ENCODE measurements around the gene DNM1.
A peak's percentile ranks its signal among the peaks of the same experiment; 100 is the strongest.
"Not testable (repeated sequence)": the region's sequence is repeated elsewhere in the genome, so short reads cannot be mapped to it uniquely, and the experiment has no call there.

The DNM1 gene

DNA sequence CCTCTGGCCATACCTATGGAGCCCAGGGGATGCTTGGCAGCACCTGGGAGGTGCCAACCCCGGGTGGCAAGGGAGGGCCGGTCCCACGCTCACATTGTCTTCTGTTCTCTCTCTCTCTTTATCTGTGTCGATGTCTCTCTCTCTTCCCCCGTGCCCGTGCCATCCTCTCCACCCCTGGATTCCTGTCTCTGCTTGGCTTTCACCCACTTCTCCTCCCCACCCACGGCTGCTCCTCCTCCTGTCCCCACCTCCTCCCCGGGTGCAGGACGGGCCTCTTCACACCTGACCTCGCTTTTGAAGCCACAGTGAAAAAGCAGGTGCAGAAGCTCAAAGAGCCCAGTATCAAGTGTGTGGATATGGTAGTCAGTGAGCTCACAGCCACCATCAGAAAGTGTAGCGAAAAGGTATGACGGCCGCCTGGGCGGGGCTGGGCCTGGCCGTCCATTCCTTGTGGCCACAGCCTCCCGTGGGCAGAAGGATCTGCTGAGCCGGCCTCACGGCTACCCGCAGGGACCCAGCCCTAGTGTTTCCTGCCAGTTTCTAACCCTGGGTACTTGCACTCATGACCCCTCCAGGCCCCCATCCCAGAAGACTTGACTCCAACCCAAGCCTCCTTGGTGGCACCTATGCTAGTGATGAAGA, 22.7 kb downstream of the DNM1 start:
- DNase-seq (ENCODE audit: low spot score) = no peak

DNA sequence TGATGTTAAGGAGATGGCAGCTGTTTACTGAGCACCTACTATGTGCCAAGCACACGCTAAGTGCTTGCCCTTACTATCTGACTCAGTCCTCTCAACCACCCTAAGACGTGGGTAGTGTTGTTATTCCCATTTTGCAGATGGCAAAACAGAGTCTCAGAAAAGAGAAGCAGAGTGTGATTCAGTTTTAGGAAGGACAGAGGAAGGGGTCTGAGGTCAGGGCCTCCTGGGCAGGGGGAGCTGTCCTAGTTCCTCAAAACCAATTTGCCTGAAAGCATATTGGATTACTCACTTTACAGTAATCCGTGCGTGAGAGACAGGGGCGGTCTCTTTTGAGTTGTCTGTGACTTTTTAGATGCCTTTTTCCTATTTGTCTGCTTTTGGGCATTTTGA, 23.2 kb downstream of the DNM1 start:
- no peak for DNase-seq (ENCODE audit: low spot score)

DNA sequence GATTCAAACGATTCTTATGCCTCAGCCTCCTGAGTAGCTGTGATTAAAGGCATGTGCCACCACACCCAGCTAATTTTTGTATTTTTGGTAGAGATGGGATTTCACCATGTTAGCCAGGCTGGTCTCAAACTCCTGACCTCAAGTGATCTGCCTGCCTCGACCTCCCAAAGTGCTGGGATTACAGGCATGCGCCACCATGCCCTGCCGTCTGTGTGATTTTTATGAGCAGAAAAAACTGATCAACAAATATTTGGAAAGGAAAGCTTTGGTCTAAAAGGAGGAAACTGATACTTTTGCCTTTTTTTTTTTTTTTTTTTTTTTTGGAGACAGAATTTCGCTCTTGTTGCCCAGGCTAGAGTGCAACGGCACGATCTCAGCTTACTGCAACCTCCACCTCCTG, 27.7 kb downstream of the DNM1 start:
- DNase-seq (ENCODE audit: low spot score) = not testable (repeated sequence)

DNA sequence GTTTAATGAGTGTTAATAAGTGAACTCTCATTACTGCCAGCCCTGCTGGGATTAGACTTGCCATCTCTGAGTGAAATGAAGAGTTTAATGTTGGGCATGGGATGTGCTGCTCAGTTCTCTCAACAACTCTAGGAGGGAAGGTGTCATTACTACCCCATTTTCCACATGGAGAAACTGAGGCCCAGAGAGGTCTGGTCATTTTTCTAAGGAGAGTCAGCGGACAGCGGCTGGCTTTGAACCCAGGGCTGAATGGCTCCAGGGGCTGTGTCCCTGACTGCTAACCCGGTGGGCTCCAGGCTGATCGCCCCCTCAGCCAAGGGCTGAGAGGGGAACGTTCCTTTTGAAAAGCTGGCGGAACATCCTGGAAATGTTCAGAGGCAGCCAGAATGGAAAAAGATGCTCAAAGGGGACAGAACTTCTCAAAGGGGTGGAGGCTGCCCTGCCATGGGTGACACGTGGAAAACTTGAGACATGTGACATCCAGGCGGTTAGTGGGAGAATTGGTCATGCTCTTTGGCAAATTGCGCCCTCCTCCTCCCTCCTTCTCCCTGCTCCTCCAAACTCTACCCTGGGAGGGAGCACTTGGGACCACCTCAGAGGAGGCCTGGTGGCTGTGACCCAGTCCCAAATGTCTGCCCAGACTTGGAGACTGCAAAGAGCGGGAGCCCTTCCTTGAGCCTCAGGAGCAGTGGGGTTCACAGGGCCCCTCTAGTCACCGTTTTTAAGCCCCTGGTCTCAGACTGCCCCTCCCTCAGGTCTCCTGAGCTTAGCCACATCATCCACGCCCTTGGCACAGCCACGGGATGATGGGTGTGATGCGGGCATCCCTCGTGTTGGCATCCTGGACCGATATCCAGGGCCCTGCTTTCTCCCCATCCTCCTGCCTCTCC, 28.7 kb downstream of the DNM1 start:
- DNase-seq (ENCODE audit: low spot score) = no peak

DNA sequence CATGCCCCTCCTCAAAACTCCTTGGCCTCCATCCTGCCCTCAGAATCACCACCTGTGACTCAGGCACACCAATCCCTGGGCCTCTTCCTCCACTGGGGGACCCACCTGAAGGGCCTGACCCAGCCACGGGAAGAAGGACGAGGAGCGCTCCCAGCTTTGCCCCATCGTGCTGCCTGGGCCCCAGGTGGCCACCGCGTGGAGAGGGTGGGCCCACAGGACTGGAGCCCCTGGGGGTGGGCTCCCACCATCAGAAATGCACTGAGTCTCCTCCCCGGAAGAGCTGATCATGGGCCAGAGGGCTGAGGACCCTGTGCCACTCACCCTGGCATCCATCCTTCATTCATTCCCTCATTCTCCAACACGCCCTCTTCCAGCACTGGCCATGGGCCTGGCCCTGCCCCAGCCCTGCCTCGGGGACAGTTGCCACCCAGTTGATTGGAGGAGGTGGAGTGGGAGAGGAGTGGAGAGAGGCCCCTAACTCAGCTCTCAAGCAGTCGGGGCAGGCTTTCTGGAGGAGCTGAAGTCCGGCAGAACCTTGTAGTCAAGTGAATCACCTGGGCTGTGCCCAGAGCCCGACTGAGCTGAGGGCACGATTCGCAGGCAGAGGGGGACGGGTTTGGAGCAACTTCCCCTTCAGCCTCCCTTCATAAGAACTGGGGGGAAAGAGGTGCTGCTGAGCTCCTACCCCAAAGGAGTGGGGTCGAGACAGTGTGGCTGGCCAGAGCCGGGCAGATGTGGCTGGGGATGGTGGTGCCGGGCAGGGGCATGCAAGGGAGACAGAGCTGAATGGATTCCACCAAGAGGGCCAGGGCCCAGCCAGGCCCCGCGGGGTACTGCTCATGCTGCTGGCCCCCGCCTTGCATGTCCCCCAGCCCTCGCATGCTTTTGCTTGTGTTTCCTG, 29.6 kb downstream of the DNM1 start:
- no peak for DNase-seq (ENCODE audit: low spot score)

DNA sequence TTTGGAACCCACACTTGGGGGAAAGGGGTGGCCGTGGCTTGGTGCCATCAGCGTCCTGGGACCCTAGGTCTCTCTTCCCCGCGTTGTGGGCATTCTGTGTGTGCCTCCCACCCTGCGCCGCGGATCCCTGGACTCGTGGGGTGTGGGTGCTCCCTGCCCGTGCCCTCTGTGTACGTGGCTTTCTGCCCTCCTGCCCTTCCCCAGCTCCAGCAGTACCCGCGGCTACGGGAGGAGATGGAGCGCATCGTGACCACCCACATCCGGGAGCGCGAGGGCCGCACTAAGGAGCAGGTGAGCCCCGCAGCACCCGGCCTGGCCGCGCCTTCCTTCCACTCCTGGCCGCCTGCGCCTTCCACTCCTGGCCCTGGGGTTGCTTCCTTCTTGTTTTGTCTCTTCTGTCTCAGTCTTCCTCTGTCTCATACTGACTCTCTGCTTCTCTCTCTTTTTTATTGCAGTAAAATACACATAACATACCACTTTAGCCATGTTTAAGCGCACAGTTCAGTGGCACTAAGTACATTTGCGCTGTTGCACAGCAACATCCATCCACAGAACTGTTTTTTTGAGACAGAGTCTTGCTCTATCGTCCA, 30.7 kb downstream of the DNM1 start:
- DNase-seq (ENCODE audit: low spot score) = no peak

DNA sequence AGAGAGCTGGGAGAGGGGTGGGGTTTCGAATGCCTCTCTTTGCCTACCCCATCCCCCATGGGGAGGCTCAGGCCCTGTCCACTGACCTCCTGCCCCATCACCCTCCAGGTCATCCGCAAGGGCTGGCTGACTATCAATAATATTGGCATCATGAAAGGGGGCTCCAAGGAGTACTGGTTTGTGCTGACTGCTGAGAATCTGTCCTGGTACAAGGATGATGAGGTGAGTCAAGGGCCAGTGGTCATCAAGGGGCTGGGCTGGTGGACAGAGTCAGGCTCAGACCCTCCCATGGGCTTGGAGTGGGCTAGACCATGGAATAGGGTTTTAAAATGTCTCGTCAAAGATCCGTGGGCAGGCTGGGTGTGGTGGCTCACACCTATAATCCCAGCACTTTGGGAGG, 38.9 kb downstream of the DNM1 start:
- DNase-seq (ENCODE audit: low spot score) = no peak

DNA sequence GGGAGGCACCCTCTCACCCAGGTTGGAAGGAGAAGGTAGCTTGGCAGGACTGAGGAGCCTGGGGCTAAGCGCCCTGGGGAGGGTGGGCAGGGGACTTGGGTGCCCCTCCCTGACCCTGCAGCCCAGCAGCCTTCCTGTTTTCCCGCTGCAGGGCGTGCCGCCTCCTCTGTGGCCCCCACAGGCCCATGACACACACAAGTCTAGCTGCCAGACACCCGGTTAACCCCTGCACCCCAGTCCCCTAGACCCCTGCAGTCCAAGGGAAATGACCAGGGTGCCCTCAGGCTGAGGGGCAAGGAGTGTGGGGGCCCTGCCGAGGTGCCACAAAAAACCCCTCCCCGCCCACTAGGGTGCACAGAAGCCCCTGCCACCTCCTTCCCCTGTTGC, 39.6 kb downstream of the DNM1 start:
- DNase-seq (ENCODE audit: low spot score) = no peak

DNA sequence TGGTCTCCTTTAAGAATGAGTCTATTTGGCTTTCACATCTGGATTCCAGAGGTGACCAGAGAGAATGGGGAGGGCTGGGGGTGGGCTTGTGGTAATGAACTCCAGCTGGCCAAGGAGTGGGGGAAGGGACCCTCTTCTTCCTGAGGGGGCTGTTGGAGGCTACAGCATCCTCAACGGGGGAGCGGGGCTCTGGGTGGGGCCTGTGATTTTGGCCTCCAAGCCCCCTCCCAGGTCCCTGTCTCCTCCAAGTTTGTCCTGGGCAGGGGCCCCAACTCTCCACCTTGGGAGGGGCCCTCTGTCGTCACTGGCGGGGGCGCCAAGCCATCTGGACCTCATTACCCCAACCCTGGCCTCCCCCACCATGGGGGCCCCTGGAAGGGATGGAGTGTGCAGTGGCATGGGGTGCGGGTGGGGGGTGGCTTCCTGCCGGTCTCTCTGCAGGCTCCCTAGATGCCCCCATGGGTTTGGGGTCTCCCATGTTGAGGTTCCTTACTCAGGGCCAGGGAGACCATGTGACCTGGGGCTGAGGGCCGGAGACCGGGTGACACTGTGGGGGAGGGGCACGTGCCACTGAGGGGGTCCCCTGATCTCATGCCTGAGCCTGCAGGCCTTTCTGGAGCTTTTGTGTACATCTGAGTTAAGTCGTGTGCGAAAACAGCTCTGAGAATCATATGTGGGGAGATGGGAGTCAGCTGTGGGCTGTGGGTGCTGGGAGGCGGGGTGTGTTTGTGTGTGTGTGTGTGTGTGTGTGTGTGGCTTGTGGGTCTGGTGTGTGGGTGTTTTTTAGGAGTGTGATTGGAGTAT, 40.2 kb downstream of the DNM1 start:
- DNase-seq (ENCODE audit: low spot score) = no peak

DNA sequence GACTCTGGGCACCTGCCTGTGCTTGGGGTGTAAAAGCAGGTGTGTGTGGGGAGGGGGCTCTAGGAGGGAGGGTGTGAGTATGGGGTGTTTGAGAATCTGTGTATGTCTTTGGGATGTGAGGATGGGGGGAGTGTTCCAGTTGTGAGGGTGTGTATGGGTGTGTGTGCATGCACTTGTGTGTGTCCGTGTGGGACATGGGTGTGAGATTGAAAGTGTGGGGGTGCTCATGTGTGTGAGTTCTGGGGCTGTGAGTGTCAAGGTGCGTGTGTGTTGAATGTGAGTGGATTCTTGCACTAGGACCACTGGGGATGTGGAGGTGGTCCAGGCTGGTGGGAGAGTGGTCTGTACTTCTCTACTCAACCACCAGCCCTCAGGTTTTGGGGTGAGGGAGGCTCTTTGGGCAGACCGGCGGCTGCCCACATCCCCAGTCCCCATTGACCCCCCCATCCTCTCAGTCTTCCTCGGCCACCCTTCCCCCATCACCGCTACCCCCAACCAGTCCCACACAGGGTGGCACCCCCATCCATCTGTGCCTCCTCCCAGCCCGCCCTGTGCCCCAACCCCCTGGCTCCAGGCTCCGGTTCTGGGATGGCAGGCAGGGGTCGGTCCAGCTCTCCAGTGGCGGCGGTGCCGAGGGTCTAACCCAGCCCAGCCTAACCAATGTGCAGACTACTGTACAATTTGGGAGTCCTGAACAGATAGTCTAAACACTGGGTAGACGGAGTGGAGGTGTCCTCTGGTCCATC, 41.1 kb downstream of the DNM1 start:
- DNase-seq (ENCODE audit: low spot score) = no peak

DNA sequence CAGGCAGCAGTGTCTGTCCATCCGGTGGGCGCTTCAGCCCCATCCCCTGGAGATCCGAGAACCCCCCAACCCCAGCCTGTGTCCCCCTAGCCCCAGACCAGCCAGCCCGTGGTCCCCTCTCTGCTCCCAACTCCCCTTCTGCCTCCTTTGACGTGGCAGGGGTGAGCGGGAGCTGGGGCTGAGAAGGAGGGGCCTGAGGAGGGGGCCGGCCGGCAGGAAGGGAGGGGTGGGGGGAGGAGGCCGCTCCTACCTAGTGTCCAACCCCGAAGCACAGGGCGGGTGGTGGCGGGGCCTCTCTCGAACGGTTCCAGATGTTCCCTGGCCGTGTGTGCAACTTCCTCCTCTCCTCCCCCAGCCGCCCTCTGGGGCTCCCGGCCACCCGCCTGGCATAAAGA, 41.7 kb downstream of the DNM1 start:
- no peak for DNase-seq (ENCODE audit: low spot score)

DNA sequence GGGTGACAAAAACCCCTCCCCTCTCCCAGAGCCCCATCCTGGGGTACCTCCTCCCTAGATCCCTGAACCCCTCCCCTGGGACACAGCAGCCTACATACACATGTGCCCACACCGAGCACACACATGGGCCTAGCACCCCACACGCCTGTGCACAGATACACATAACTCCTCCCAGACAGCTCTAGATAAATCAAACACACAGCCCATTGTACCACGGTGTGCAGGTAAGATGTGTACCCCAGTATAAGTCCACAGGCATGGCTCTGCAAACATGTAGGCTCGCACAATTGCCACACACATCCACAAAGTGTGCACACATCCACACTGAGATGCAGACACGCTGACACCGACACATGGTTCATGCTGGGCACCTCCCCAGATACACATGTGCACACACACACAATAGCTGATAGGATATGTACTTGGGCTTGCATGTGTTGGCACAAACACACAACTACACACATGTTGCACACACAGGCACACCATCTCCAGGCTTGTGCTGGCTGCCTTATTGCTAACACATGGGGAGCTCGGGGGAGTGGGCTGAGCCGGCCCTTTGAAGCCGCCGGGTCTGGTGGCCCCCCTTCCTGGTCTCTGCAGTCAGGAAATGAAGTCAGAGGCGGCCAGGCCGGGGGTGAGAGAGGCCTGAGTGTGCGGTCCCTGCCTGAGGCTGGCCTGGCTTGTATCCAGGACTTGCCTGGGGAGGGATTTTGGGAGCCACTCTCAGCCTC, 42.4 kb downstream of the DNM1 start:
- DNase-seq (ENCODE audit: low spot score) = peak; percentile 57

DNA sequence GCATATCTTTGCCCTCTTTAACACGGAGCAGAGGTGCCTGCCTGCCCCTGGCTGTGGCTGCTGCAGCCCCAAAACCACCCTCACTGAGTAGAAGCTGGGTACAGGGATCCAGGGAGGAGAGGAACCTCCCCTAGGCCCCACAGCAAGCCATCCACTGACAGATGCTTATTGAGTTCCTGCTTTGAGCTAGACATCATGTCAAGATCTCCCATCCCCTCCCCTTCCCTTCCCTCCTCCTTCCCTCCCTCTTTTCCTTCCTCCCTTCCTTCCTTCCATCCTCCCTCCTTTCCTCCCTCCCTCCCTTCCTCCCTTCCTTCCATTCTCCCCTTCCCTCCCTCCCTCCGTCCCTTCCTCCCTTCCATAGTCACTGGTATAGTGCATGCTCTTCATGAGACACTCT, 43.3 kb downstream of the DNM1 start:
- DNase-seq (ENCODE audit: low spot score) = no peak

DNA sequence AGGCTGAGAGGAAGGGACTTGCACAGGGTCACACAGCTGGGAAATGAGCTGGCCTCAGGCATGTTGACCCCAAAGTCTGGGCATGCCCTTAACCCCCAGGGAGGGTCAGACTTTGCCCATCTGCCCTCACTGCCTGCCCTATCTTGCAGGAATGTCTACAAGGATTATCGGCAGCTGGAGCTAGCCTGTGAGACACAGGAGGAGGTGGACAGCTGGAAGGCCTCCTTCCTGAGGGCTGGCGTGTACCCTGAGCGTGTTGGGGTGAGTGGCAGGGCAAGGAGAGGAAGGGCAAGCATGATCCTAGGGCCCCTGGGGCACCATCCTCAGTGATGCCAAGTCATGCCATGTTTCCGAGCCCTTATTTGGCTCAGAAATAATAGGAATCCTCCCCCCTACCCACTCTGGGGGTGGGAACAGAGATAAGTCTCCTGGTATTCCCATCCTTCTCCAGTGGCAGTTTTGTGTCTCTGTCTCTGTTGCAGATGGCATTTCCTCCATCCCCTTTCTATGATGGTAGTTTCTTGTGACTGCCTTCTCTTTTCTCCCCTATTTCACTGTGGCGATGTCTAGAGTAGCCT, 44.1 kb downstream of the DNM1 start:
- DNase-seq (ENCODE audit: low spot score) = no peak

DNA sequence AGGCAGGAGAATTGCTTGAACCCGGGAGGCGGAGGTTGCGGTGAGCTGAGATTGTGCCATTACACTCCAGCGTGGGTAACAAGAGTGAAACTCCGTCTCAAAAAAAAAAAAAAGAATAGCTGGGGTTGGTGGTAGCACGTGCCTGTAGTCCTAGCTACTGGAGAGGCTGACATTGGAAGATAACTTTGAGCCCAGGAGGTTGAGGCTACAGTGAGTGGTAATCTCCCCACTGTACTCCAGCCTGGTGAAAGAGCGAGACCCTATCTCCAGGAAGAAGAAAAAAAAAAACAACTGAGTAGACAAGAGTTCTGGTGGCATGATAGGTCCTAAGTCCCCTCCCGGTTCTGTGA, 46.4 kb downstream of the DNM1 start:
- DNase-seq (ENCODE audit: low spot score) = no peak

DNA sequence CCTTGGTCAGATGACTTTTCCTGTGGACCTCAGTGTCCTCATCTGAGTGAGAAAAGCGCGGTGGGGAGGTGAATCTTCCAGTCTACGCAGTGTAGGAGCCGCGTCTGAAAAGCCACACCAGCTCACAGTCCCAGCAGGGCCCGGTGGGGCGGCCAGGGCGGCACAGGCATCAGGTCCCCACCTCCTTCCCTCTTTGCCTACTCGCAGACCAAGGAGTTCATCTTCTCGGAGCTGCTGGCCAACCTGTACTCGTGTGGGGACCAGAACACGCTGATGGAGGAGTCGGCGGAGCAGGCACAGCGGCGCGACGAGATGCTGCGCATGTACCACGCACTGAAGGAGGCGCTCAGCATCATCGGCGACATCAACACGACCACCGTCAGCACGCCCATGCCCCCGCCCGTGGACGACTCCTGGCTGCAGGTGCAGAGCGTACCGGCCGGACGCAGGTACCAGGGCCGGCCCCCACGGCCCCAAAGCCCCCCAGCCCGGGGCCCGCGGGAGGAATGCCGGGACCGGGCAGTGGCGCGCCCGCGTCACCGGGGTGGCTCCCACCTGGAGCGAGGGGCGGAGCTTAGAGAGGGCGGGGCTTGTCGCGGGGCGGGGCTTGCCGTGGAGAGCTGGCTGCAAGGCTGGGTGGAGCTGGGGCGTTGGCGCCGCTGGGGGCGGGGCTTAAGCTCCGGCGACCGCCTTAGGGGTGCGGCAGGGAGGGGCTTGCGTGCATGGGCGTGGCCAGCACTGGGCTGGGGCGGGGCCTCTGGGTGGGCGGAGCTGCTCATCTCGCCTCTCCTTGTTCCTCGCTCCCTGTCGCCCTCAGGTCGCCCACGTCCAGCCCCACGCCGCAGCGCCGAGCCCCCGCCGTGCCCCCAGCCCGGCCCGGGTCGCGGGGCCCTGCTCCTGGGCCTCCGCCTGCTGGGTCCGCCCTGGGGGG, 47.0 kb downstream of the DNM1 start:
- DNase-seq (ENCODE audit: low spot score) = peak; percentile 79

DNA sequence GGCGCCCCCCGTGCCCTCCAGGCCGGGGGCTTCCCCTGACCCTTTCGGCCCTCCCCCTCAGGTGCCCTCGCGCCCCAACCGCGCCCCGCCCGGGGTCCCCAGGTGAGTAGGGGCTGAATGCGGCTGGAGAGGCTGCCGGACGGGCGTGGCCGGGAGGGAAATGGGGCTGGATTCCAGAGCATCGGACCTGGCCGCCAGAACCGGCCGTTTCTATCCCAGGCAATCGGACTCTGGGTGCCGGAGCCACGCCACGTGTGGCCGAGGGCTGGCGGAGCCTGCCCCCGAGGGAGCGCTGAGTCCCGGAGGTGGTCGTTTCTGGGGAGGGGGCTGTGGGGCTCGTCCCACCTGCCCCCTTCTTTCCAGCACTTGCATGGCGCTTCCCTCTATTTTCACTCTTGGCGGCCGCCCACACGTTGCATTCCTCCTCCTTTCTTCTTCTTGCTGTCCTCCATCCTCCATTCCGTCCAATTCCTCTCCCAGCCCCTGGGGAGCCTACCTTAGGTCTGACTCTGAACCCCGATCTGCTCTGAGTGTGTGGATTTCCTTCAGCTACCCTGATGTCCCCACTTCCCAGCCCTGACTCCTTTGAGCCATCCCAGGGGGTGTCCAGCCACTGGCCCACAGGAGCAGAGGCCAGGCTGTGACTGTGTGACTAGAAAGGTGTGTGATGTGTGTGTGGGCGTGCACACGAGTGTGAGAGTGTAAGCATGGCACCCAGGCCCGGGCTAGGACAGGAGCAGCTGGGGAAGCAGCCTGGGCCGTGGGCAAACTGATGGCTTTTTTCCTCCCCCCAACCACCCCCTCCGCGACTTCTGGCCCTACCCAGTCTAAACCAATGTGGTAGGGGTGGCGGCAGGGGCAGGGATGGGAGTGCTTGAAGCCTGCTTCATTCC, 47.9 kb downstream of the DNM1 start:
- DNase-seq (ENCODE audit: low spot score) = no peak

DNA sequence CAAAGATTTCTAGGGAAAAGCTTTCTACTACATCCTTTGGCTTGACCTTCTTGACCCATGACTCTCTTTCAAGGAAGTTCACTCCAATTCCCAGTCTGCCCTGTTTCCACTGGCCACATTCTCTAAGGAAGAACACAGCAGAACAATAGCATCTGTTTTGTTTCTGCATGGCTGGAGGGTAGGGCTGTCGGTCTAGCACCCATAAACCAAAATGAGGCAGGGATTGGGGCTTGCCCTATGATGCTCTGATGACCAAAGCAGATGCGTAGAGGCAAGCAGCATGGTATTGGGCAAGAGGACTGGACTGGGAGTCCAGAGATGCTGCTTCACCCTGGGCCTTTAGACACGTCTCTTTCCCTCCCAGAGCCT, 48.5 kb downstream of the DNM1 start:
- peak; percentile 51 for DNase-seq (ENCODE audit: low spot score)

Data from RKO (cell line).